ENCODE measurements around the gene FBN1. TPM values are rescaled to one million over a fixed set of nuclear protein-coding genes. Genes with fewer than 3 reads are reported as not detected.

Gene FBN1
- polyA plus RNA-seq, 2 of the 4 experiments (the other 2 are of a cell fraction): 6.3 to 9.4 TPM

GRCh38 chr15:48375767-48376166 is 269.7 kb downstream of the FBN1 start:
- DNase-seq (ENCODE audit: low read depth in 1 of 2, low spot score in 1 of 2): no peak
- Histone ChIP-seq H3K4me1 (peaks cover 11% of the 10 kb centered on the region; the same call in 2 of the 3 replicates), H3K4me2 (no peak overlapping the region), H3K27ac (no peak overlapping the region), H3K9me3 (no peaks in the 10 kb centered on the region), H3K4me3 (no peak overlapping the region)
- CTCF ChIA-PET: interaction anchor here (1.3 kb wide), 1 partner anchor 17 kb away, joined by 3 read pairs; no protein-coding TSS in a partner anchor
- WGBS (ENCODE audit: missing lambda C conversion rate): 51% methylated on average over 2 of the region's 2 CpGs
- no peak for TF ChIP-seq HOXA7 (CRISPR knock-in tag; IDR thresholded peaks at IDR 0.05)
- TF ChIP-seq HMGXB4 (CRISPR knock-in tag; IDR thresholded peaks at IDR 0.05; ENCODE audit: borderline replicate concordance): no peak
- TF ChIP-seq BHLHE40 (IDR thresholded peaks at IDR 0.05; ENCODE audit: low read depth, low read length): no peak
- TF ChIP-seq NR3C1 (IDR thresholded peaks at IDR 0.05): no peak
- no peak for TF ChIP-seq E2F6 (IDR thresholded peaks at IDR 0.05; ENCODE audit: borderline replicate concordance, low read depth)
- FAIRE-seq: no peak
- POLR2A ChIA-PET: no interaction called here
- ATAC-seq: no peak

- TF ChIP-seq EHF (CRISPR knock-in tag; IDR thresholded peaks at IDR 0.05): no peak
- TF ChIP-seq HOXB5 (CRISPR knock-in tag; IDR thresholded peaks at IDR 0.05): no peak
Measured at GRCh38 chr15:48374472-48374871, 271.0 kb downstream of the FBN1 start.

GRCh38 chr15:48373821-48374451 is 271.6 kb downstream of the FBN1 start:
- peak; percentile 78 to 80 for ATAC-seq
- TF ChIP-seq FOSL2 (IDR thresholded peaks at IDR 0.05): no peak
- TF ChIP-seq FOSL2 (CRISPR knock-in tag; IDR thresholded peaks at IDR 0.05): peak; percentile 19; the same call in 1 of the 2 replicates
- TF ChIP-seq GATA3 (IDR thresholded peaks at IDR 0.05; ENCODE audit: borderline replicate concordance): no peak
- no peak for TF ChIP-seq MAZ (IDR thresholded peaks at IDR 0.05; ENCODE audit: borderline replicate concordance, low read depth, low read length)
- TF ChIP-seq RCOR1 (IDR thresholded peaks at IDR 0.05; ENCODE audit: low read depth, low read length): no peak
- no peak for TF ChIP-seq FOSB (CRISPR knock-in tag; IDR thresholded peaks at IDR 0.05)
- TF ChIP-seq PBX3 (IDR thresholded peaks at IDR 0.05): no peak
- H3K4me1 ChIP-seq: peaks cover 11% of the 10 kb centered on the region; the same call in 2 of the 3 replicates
- 17% methylated on average over 10 of the region's 10 CpGs for WGBS (ENCODE audit: missing lambda C conversion rate)
- CTCF ChIA-PET: interaction anchor here (0.6 kb wide), 1 partner anchor 16 kb away, joined by 4 read pairs; no protein-coding TSS in a partner anchor
- FAIRE-seq: no peak
- peak overlapping the region; percentile 79 for H3K4me2 ChIP-seq
- POLR2A ChIA-PET: no interaction called here
- peak; percentile 18 to 31 for DNase-seq (ENCODE audit: low read depth in 1 of 2, low spot score in 1 of 2)
- peak overlapping the region; percentile 30; the same call in 1 of the 3 replicates for H3K4me3 ChIP-seq
- no peaks in the 10 kb centered on the region for H3K9me3 ChIP-seq
- H3K27ac ChIP-seq: peak overlapping the region in 1 of 2 experiments; percentile 64; a peak in 3 of 6 replicates

More at GRCh38 chr15:48374472-48374871, 271.0 kb downstream of the FBN1 start:
- Histone ChIP-seq H3K4me1 (peaks cover 11% of the 10 kb centered on the region; the same call in 2 of the 3 replicates), H3K27ac (no peak overlapping the region; a peak in 1 of 6 replicates), H3K4me2 (peak overlapping the region; percentile 79), H3K9me3 (no peaks in the 10 kb centered on the region), H3K4me3 (no peak overlapping the region)
- CTCF ChIA-PET: interaction anchor here (1.3 kb wide), 1 partner anchor 16 kb away, joined by 3 read pairs; no protein-coding TSS in a partner anchor
- no peak for DNase-seq (ENCODE audit: low read depth in 1 of 2, low spot score in 1 of 2)
- no peak for ATAC-seq
- POLR2A ChIA-PET: no interaction called here
- no peak for FAIRE-seq
- 50% methylated on average over 3 of the region's 3 CpGs for WGBS (ENCODE audit: missing lambda C conversion rate)

GRCh38 chr15:48371961-48372360 is 273.5 kb downstream of the FBN1 start:
- H3K4me1 ChIP-seq: peaks cover 11% of the 10 kb centered on the region; the same call in 2 of the 3 replicates
- no peak for FAIRE-seq
- POLR2A ChIA-PET: no interaction called here
- CTCF ChIA-PET: interaction anchor here (1.2 kb wide), 2 partner anchors 13 to 15 kb away, joined by 3 to 4 read pairs; no protein-coding TSS in a partner anchor
- no peak for ATAC-seq
- H3K4me3 ChIP-seq: no peak overlapping the region
- no peak for TF ChIP-seq RNF2 (IDR thresholded peaks at IDR 0.05; ENCODE audit: borderline replicate concordance, low read depth)
- TF ChIP-seq JUNB (IDR thresholded peaks at IDR 0.05): no peak
- TF ChIP-seq FOXS1 (CRISPR knock-in tag; IDR thresholded peaks at IDR 0.05): no peak
- no peak for TF ChIP-seq POLR2A (IDR thresholded peaks at IDR 0.05; ENCODE audit: low read length)
- no peak for TF ChIP-seq HEYL (CRISPR knock-in tag; IDR thresholded peaks at IDR 0.05)
- no peak for TF ChIP-seq NPAS2 (CRISPR knock-in tag; IDR thresholded peaks at IDR 0.05; ENCODE audit: borderline replicate concordance)
- TF ChIP-seq RCOR1 (IDR thresholded peaks at IDR 0.05; ENCODE audit: low read depth, low read length): no peak
- no peak for TF ChIP-seq ESRRA (IDR thresholded peaks at IDR 0.05; ENCODE audit: borderline replicate concordance, low read length)
- no peak overlapping the region for H3K4me2 ChIP-seq
- DNase-seq (ENCODE audit: low read depth in 1 of 2, low spot score in 1 of 2): no peak
- 32% methylated on average over 2 of the region's 2 CpGs for WGBS (ENCODE audit: missing lambda C conversion rate)
- no peaks in the 10 kb centered on the region for H3K9me3 ChIP-seq
- no peak overlapping the region for H3K27ac ChIP-seq
